SKM-1 treated with dmso at 0.1 percent for 144 hours (cell line): ENCODE data around the gene HDAC9.
"Not testable (repeated sequence)": the region's sequence is repeated elsewhere in the genome, so short reads cannot be mapped to it uniquely, and the experiment has no call there.

Experiments
- DNase-seq: peaks from one replicate; lab custom pipeline; 2025; ENCODE audit not compliant: unreplicated experiment; lab: John Stamatoyannopoulos, UW

The HDAC9 gene

GRCh38 chr7:18936265-18936664 lies 440.7 kb downstream of the HDAC9 start:
- DNase-seq, result no peak

GRCh38 chr7:18939771-18940592 lies 444.4 kb downstream of the HDAC9 start:
- no peak for DNase-seq

GRCh38 chr7:18940593-18941134 lies 445.1 kb downstream of the HDAC9 start:
- no peak for DNase-seq

DNA sequence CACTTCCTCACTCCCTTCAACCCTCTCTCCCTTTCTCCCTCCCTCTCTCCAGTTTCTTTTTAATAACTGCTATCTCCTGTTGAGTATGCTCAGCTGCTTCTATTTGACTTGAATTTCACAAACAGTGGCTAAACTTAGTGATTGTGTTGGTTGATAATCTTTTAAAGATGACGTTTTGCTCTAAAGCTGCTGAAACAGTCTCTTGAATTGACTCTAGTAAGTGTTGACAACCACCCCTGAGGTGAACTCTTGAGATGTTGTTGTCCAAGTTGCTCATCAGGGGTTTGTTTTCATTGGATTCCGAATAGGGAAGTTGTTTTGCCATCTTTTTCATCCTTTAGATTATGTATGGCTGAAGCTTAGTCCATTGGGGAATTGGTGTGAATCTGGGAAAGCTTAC lies 445.7 kb downstream of the HDAC9 start:
- DNase-seq, result no peak

GRCh38 chr7:18948521-18948920 lies 453.0 kb downstream of the HDAC9 start:
- no peak for DNase-seq

GRCh38 chr7:18952846-18953245 lies 457.3 kb downstream of the HDAC9 start:
- DNase-seq, result no peak

DNA sequence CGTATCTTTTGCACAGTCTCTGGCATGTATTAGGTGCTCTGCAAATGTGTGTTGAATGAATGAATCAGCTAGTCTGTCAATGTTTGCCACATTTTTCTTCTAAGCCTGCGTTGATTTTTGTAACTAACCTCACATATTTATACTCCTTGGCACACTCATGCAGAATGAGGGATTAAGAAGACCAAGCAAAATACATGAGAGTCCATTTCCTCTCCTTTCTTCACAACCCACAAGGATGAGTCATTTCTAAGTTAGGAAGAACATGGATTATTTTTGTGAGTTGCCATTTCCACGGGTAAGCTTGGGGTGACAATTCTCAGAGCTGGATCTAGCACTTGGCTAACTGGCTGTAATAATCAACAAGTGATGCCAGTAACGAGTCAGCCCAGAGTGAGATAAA lies 463.1 kb downstream of the HDAC9 start:
- DNase-seq, result no peak

DNA sequence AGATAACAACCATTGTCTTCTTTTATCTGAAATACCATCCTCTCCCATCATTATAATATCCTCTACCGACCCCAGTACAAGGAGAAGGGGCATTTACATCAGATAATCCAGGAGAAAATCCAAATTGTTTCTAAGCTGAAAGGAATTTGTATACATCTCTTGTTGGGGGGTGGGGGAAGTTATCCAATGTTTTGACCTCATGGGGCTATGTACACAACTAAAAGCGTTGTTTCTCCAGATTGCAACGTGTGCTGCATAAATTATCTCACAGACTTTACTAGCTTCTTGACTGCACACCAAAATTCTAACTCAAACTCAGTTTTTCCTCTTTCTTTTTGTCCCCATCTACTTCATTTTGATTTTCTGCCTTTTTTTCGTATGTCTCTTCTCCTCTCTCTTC lies 465.2 kb downstream of the HDAC9 start:
- DNase-seq, result no peak

DNA sequence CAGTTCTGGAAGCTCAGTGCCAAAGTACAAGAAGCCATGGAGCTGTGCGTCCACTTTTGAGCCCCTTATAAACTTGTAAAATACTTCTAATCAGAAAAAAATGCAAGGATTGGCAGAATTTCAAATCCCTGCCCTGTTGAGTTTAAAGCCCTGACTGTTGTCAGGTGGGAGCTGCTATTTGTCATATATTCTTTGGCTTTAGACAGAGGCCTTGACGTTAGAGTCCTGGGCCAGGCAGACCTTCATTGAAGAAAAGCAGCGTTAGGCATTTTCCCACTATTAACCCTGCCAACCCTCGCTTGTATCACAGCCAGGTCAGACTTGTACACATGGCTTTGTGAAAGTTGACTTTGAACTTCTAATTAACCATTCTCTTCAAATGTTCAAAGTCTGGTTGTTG lies 466.5 kb downstream of the HDAC9 start:
- no peak for DNase-seq

GRCh38 chr7:18965657-18966056 lies 470.1 kb downstream of the HDAC9 start:
- no peak for DNase-seq

GRCh38 chr7:18967755-18968154 lies 472.2 kb downstream of the HDAC9 start:
- not testable (repeated sequence) for DNase-seq

GRCh38 chr7:18971839-18972238 lies 476.3 kb downstream of the HDAC9 start:
- DNase-seq, result no peak

- DNase-seq, result no peak
Measured at GRCh38 chr7:18974803-18975202, 479.3 kb downstream of the HDAC9 start.

- no peak for DNase-seq
Measured at GRCh38 chr7:18975276-18975675, 479.7 kb downstream of the HDAC9 start.

- no peak for DNase-seq
Measured at GRCh38 chr7:18975689-18976280, 480.2 kb downstream of the HDAC9 start.

GRCh38 chr7:18976715-18977471 lies 481.3 kb downstream of the HDAC9 start:
- DNase-seq, result no peak

- no peak for DNase-seq
Measured at GRCh38 chr7:18978108-18978495, 482.6 kb downstream of the HDAC9 start.

DNA sequence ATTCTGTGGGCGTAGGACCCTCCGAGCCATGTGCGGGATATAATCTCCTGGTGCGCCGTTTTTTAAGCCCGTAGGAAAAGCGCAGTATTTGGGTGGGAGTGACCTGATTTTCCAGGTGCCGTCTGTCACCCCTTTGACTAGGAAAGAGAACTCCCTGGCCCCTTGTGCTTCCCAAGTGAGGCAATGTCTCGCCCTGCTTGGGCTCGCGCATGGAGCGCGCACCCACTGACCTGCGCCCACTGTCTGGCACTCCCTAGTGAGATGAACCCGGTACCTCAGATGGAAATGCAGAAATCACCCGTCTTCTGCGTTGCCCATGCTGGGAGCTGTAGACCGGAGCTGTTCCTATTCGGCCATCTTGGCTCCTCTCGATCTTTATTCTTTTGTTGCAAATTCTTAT lies 495.2 kb downstream of the HDAC9 start:
- DNase-seq, result not testable (repeated sequence)

GRCh38 chr7:18993933-18994668 lies 498.6 kb downstream of the HDAC9 start:
- no peak for DNase-seq

DNA sequence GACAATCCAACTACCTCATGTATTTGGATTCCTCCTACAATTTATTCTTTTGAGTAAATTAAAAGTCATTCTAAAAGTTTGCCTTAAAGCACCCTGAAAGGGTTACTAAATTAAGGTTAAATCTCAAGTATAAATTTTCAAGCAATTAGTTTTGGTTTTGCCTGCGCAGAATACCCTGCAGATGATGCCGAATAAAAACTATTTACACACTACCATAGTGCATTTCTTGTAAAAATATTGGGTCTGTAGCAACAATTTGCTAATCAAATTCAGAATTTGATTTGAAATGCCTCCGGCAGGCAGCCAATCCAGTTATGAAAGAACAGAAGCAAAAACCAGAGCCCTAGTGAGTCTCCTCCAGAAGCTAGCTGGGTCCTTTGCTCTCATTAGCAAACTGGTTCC lies 499.7 kb downstream of the HDAC9 start:
- no peak for DNase-seq

DNA sequence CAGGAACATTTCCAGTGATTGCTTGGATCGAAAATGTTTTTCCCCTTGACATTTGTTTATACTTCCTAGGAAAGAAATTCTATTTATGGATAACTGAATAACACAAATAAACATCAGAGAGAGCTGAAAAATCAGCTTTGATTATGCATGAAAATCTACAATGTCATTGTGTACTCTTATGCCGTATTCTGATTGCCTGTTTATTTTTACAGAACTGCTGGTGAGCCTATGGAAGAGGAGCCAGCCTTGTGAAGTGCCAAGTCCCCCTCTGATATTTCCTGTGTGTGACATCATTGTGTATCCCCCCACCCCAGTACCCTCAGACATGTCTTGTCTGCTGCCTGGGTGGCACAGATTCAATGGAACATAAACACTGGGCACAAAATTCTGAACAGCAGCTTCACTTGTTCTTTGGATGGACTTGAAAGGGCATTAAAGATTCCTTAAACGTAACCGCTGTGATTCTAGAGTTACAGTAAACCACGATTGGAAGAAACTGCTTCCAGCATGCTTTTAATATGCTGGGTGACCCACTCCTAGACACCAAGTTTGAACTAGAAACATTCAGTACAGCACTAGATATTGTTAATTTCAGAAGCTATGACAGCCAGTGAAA lies 500.4 kb downstream of the HDAC9 start:
- no peak for DNase-seq
